ENCODE data around the gene SEZ6L.

Gene SEZ6L

GRCh38 chr22:26302726-26303125 lies 133.5 kb downstream of the SEZ6L start:
- DNase-seq (ENCODE audit: low read depth, low spot score): no peak

DNA sequence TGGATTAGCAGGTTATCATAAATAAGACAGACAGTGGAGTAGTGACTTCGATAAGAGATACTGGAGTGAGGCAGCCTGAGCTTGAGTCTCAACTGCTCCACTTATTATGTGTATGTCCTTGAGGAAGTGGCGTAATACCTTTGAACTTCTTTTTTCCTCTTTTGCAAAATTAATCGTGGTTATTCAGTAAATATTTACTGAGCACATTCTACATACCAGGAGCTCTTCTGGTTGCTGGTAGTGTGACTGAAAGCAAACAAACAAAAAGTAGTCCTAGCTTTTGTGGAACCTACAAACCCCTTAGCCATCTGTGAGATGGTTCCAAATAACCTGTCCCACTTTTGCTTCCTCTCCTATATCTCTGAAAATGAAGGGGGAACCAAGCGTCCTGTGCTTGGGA lies 134.2 kb downstream of the SEZ6L start:
- TF ChIP-seq POLR2AphosphoS5 (IDR thresholded peaks at IDR 0.05; ENCODE audit: borderline replicate concordance, low read depth, low read length) (no peak), EZH2 (IDR thresholded peaks at IDR 0.05) (no peak), FOXP2 (optimal IDR thresholded peaks at IDR 0.05; ENCODE audit: control extremely low read depth, extremely low read length, insufficient read depth) (no peak)
- H3K4me3 ChIP-seq: no peak overlapping the region
- H3K9ac ChIP-seq (ENCODE audit: insufficient read length): no peak overlapping the region
- no peaks in the 10 kb centered on the region for H3K9me3 ChIP-seq (ENCODE audit: low read depth, low read length)
- DNase-seq (ENCODE audit: low read depth, low spot score): no peak
- no peaks in the 10 kb centered on the region for H3K36me3 ChIP-seq (ENCODE audit: insufficient read depth, low read length)
- no peak overlapping the region for H3K27ac ChIP-seq

More at GRCh38 chr22:26302726-26303125, 133.5 kb downstream of the SEZ6L start:
- no peak for TF ChIP-seq FOXP2 (optimal IDR thresholded peaks at IDR 0.05; ENCODE audit: control extremely low read depth, extremely low read length, insufficient read depth)
- TF ChIP-seq POLR2AphosphoS5 (IDR thresholded peaks at IDR 0.05; ENCODE audit: borderline replicate concordance, low read depth, low read length): no peak
- no peak for TF ChIP-seq EZH2 (IDR thresholded peaks at IDR 0.05)
- Histone ChIP-seq H3K27ac (no peak overlapping the region), H3K9ac (ENCODE audit: insufficient read length) (no peak overlapping the region), H3K4me3 (no peak overlapping the region), H3K36me3 (ENCODE audit: insufficient read depth, low read length) (no peaks in the 10 kb centered on the region), H3K9me3 (ENCODE audit: low read depth, low read length) (no peaks in the 10 kb centered on the region)

DNA sequence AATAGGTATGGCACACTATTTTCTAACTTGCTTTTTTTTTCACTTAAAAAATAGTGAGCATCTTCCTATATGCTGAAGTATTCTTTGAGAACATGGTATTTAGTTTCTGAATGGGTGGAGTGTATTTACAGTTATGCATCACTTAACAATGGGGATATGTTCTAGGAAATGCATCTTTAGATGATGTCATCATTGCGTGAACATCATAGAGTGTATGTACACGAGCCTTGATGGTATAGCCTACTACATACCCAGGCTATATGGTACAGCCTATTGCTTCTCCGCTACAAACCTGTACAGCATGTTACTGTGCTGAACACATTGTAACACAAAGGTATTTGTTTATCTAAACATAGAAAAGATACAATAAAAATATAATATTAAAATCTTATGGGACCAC lies 135.5 kb downstream of the SEZ6L start:
- H3K36me3 ChIP-seq (ENCODE audit: insufficient read depth, low read length): no peaks in the 10 kb centered on the region
- no peak overlapping the region for H3K27ac ChIP-seq
- no peaks in the 10 kb centered on the region for H3K9me3 ChIP-seq (ENCODE audit: low read depth, low read length)
- TF ChIP-seq FOXP2 (optimal IDR thresholded peaks at IDR 0.05; ENCODE audit: control extremely low read depth, extremely low read length, insufficient read depth): no peak
- TF ChIP-seq EZH2 (IDR thresholded peaks at IDR 0.05): no peak
- no peak for TF ChIP-seq POLR2AphosphoS5 (IDR thresholded peaks at IDR 0.05; ENCODE audit: borderline replicate concordance, low read depth, low read length)
- no peak overlapping the region for H3K4me3 ChIP-seq
- H3K9ac ChIP-seq (ENCODE audit: insufficient read length): no peak overlapping the region
- no peak for DNase-seq (ENCODE audit: low read depth, low spot score)

DNA sequence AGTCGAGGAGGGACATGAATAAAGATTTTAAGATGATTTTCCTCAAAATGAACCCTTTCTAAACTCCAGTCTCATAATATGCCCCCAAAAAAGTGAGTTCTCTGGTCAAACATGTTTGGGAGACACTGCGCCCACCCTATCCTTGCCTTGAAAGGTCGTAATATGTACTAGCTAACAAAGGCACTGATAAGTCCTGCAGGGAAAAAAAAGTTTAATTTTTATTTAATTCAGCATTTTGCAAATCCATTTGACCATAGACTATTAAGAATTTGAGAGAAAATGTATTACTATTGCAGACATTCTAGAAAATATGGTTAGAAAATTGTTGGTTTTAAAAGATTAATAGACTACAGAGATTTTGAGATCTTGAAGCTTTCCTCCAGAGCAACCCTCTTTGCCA lies 139.2 kb downstream of the SEZ6L start:
- no peak for TF ChIP-seq EZH2 (IDR thresholded peaks at IDR 0.05)
- no peak for TF ChIP-seq POLR2AphosphoS5 (IDR thresholded peaks at IDR 0.05; ENCODE audit: borderline replicate concordance, low read depth, low read length)
- TF ChIP-seq FOXP2 (optimal IDR thresholded peaks at IDR 0.05; ENCODE audit: control extremely low read depth, extremely low read length, insufficient read depth): no peak
- no peak for DNase-seq (ENCODE audit: low read depth, low spot score)

DNA sequence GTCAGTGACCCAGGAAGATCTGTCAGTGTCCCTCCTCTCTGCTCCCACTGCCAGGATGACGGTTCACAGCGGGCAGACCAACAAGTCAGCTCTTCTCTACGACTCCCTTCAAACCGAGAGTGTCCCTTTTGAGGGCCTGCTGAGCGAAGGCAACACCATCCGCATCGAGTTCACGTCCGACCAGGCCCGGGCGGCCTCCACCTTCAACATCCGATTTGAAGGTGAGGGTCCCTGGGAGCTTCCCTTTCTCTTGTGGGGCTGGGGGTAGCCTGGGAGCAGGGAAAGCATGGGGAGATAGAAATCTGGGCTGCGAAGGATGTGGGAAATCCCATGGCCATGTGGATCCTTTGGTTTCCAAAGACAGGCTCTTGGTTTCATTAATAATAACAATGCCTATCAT lies 141.4 kb downstream of the SEZ6L start:
- TF ChIP-seq FOXP2 (optimal IDR thresholded peaks at IDR 0.05; ENCODE audit: control extremely low read depth, extremely low read length, insufficient read depth) (no peak), EZH2 (IDR thresholded peaks at IDR 0.05) (no peak), POLR2AphosphoS5 (IDR thresholded peaks at IDR 0.05; ENCODE audit: borderline replicate concordance, low read depth, low read length) (no peak)
- Histone ChIP-seq H3K9me3 (ENCODE audit: low read depth, low read length) (no peaks in the 10 kb centered on the region), H3K36me3 (ENCODE audit: insufficient read depth, low read length) (no peaks in the 10 kb centered on the region), H3K4me3 (no peak overlapping the region), H3K27ac (no peak overlapping the region), H3K9ac (ENCODE audit: insufficient read length) (no peak overlapping the region)
- DNase-seq (ENCODE audit: low read depth, low spot score): no peak

More for the DNA sequence above, 139.2 kb downstream of the SEZ6L start:
- Histone ChIP-seq H3K9ac (ENCODE audit: insufficient read length) (no peak overlapping the region), H3K27ac (no peak overlapping the region), H3K9me3 (ENCODE audit: low read depth, low read length) (no peaks in the 10 kb centered on the region), H3K4me3 (no peak overlapping the region), H3K36me3 (ENCODE audit: insufficient read depth, low read length) (no peaks in the 10 kb centered on the region)

DNA sequence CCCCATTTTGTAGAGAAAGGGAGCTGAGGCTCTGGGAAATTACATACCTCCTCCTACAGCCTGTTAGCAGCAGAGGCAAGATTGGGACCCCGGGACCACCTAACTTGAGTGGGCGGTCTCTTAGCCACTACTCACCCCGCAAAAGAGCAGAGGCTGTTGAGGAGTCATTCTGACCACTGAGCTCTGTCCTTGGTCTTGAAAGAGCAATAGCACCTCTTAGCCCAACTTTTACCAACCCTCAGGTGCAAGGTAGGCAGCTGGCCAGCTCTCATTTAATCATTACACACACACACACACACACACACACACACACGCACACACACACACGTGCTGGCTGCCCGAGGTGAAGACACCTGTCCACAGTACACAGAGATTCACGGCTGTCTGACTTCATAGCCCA lies 144.0 kb downstream of the SEZ6L start:
- Histone ChIP-seq H3K9me3 (ENCODE audit: low read depth, low read length) (no peaks in the 10 kb centered on the region), H3K36me3 (ENCODE audit: insufficient read depth, low read length) (no peaks in the 10 kb centered on the region), H3K9ac (ENCODE audit: insufficient read length) (no peak overlapping the region), H3K27ac (no peak overlapping the region), H3K4me3 (no peak overlapping the region)
- TF ChIP-seq FOXP2 (optimal IDR thresholded peaks at IDR 0.05; ENCODE audit: control extremely low read depth, extremely low read length, insufficient read depth) (no peak), POLR2AphosphoS5 (IDR thresholded peaks at IDR 0.05; ENCODE audit: borderline replicate concordance, low read depth, low read length) (no peak), EZH2 (IDR thresholded peaks at IDR 0.05) (no peak)
- DNase-seq (ENCODE audit: low read depth, low spot score): no peak

- Histone ChIP-seq H3K9ac (ENCODE audit: insufficient read length) (no peak overlapping the region), H3K36me3 (ENCODE audit: insufficient read depth, low read length) (no peaks in the 10 kb centered on the region), H3K9me3 (ENCODE audit: low read depth, low read length) (no peaks in the 10 kb centered on the region), H3K4me3 (no peak overlapping the region), H3K27ac (no peak overlapping the region)
- no peak for TF ChIP-seq FOXP2 (optimal IDR thresholded peaks at IDR 0.05; ENCODE audit: control extremely low read depth, extremely low read length, insufficient read depth)
- no peak for TF ChIP-seq POLR2AphosphoS5 (IDR thresholded peaks at IDR 0.05; ENCODE audit: borderline replicate concordance, low read depth, low read length)
- TF ChIP-seq EZH2 (IDR thresholded peaks at IDR 0.05): no peak
- no peak for DNase-seq (ENCODE audit: low read depth, low spot score)
Observed at GRCh38 chr22:26314171-26314570, 144.9 kb downstream of the SEZ6L start.

GRCh38 chr22:26314656-26315055 lies 145.4 kb downstream of the SEZ6L start:
- no peak for DNase-seq (ENCODE audit: low read depth, low spot score)
- Histone ChIP-seq H3K4me3 (no peak overlapping the region), H3K36me3 (ENCODE audit: insufficient read depth, low read length) (no peaks in the 10 kb centered on the region), H3K9ac (ENCODE audit: insufficient read length) (no peak overlapping the region), H3K9me3 (ENCODE audit: low read depth, low read length) (no peaks in the 10 kb centered on the region), H3K27ac (no peak overlapping the region)
- TF ChIP-seq POLR2AphosphoS5 (IDR thresholded peaks at IDR 0.05; ENCODE audit: borderline replicate concordance, low read depth, low read length) (no peak), FOXP2 (optimal IDR thresholded peaks at IDR 0.05; ENCODE audit: control extremely low read depth, extremely low read length, insufficient read depth) (no peak), EZH2 (IDR thresholded peaks at IDR 0.05) (no peak)

DNA sequence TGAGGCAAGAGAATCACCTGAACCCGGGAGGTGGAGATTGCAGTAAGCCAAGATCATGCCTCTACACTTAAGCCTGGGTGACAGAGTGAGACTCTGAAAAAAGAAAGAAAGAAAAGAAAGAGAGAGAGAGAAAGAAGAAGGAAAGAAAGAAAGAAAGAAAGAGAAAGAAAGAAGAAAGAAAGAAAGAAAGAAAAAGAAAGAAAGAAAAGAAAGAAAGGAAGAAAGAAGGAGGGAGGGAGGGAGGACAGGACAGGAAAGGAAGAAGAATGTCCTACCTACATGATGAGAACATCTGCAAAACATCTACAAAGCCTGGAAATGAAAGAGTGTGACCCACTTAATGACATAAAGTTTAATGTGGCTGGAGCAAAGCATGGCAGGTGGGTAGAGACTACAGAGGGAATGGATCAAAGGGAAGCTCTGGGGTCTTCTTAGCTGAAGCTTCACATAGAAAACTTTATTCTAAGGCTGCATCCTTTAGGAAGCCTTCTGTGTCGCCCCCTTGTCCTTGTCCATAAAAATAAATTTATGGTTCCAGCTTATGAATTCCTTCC lies 147.5 kb downstream of the SEZ6L start:
- H3K9ac ChIP-seq (ENCODE audit: insufficient read length): no peak overlapping the region
- no peak overlapping the region for H3K27ac ChIP-seq
- no peaks in the 10 kb centered on the region for H3K9me3 ChIP-seq (ENCODE audit: low read depth, low read length)
- H3K36me3 ChIP-seq (ENCODE audit: insufficient read depth, low read length): no peaks in the 10 kb centered on the region
- DNase-seq (ENCODE audit: low read depth, low spot score): no peak
- no peak overlapping the region for H3K4me3 ChIP-seq
- TF ChIP-seq FOXP2 (optimal IDR thresholded peaks at IDR 0.05; ENCODE audit: control extremely low read depth, extremely low read length, insufficient read depth) (no peak), POLR2AphosphoS5 (IDR thresholded peaks at IDR 0.05; ENCODE audit: borderline replicate concordance, low read depth, low read length) (no peak), EZH2 (IDR thresholded peaks at IDR 0.05) (no peak)
